IMR-90 (cell line): ENCODE data around the gene PRAMEF17.
"Not testable (repeated sequence)": the region's sequence is repeated elsewhere in the genome, so short reads cannot be mapped to it uniquely, and the experiment has no call there.

Source experiments
- BHLHE40 ChIP-seq: fragments of 150-350 bp; IDR thresholded peaks from 2 replicates; pipeline ENCODE4 v1.6.1; 2016; ENCODE audit warnings: mild to moderate bottlenecking, low read depth, low read length
- CEBPB ChIP-seq: IDR thresholded peaks from 2 replicates; pipeline ENCODE4 v1.6.1; 2012; ENCODE audit warnings: low read depth, low read length, improper control_type of control experiment
- CHD1 ChIP-seq: IDR thresholded peaks from 2 replicates; pipeline ENCODE4 v1.6.1; 2012; ENCODE audit warnings: low read depth, low read length, improper control_type of control experiment
- FOS ChIP-seq: fragments of 150-350 bp; IDR thresholded peaks from 2 replicates; pipeline ENCODE4 v1.6.1; 2016; ENCODE audit warnings: low read depth, low read length
- MAFK ChIP-seq: IDR thresholded peaks from 2 replicates; pipeline ENCODE4 v1.6.1; 2012; ENCODE audit warnings: low read depth, low read length, improper control_type of control experiment
- MAZ ChIP-seq: IDR thresholded peaks from 2 replicates; pipeline ENCODE4 v1.6.1; 2012; ENCODE audit warnings: low read depth, mild to moderate bottlenecking, low read length, improper control_type of control experiment, moderate library complexity, borderline replicate concordance
- MXI1 ChIP-seq: IDR thresholded peaks from 2 replicates; pipeline ENCODE4 v1.6.1; 2012; ENCODE audit warnings: low read depth, mild to moderate bottlenecking, low read length, moderate library complexity, borderline replicate concordance
- POLR2A ChIP-seq: IDR thresholded peaks from 2 replicates; pipeline ENCODE4 v1.6.1; 2012; ENCODE audit warnings: mild to moderate bottlenecking, low read depth, low read length
- RAD21 ChIP-seq: IDR thresholded peaks from 2 replicates; pipeline ENCODE4 v1.6.1; 2012; ENCODE audit warnings: low read length, improper control_type of control experiment
- RFX5 ChIP-seq: IDR thresholded peaks from 2 replicates; pipeline ENCODE4 v1.8.0; 2012; ENCODE audit warnings: low read depth, mild to moderate bottlenecking, low read length, moderate library complexity
- SMC3 ChIP-seq: fragments of 150-350 bp; IDR thresholded peaks from 2 replicates; pipeline ENCODE4 v1.6.1; 2016; ENCODE audit warnings: low read depth, mild to moderate bottlenecking, antibody characterized with exemption, low read length, moderate library complexity
- TF ChIP-seq, protein P1 (sequence below): conservative IDR thresholded peaks from 2 replicates; pipeline ENCODE4 v1.5.1; 2012; ENCODE audit warnings: mild to moderate bottlenecking, low read depth, low read length, improper control_type of control experiment
- TF ChIP-seq, protein P2 (sequence below): fragments of 150-350 bp; IDR thresholded peaks from 2 replicates; pipeline ENCODE4 v1.6.1; 2017; ENCODE audit warnings: mild to moderate bottlenecking, antibody characterized with exemption, low read length, low read depth
- TF ChIP-seq, protein P3 (sequence below): fragments of 150-350 bp; IDR thresholded peaks from 2 replicates; pipeline ENCODE4 v1.6.1; 2016; ENCODE audit warnings: low read depth, mild to moderate bottlenecking, low read length, moderate library complexity, borderline replicate concordance

DNA sequence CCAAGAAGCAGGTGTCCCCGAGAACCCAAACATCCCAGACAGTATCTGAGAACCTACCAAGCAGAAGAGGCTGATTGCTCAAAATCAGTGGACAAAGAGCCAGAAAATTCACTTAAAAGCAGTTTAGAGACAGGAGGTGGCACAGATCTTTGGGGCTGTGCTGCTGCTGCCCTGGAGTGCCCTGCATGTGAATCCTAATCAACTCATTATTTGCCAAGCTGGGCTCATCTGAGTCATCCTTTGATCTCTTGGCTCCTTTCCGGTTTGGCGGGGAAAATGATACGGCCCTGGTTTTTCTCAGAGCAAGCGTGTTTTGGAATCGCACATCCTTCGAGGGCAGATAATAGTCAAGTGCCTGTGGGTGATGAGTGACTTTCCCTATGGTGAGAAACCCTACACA lies 27.1 kb upstream of the PRAMEF17 start:
- TF ChIP-seq POLR2A, RAD21, FOS, MAZ, CEBPB, MAFK, BHLHE40, RFX5, MXI1, SMC3, CHD1: not testable (repeated sequence)
- TF ChIP-seq, protein P1, sequence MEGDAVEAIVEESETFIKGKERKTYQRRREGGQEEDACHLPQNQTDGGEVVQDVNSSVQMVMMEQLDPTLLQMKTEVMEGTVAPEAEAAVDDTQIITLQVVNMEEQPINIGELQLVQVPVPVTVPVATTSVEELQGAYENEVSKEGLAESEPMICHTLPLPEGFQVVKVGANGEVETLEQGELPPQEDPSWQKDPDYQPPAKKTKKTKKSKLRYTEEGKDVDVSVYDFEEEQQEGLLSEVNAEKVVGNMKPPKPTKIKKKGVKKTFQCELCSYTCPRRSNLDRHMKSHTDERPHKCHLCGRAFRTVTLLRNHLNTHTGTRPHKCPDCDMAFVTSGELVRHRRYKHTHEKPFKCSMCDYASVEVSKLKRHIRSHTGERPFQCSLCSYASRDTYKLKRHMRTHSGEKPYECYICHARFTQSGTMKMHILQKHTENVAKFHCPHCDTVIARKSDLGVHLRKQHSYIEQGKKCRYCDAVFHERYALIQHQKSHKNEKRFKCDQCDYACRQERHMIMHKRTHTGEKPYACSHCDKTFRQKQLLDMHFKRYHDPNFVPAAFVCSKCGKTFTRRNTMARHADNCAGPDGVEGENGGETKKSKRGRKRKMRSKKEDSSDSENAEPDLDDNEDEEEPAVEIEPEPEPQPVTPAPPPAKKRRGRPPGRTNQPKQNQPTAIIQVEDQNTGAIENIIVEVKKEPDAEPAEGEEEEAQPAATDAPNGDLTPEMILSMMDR = not testable (repeated sequence)
- TF ChIP-seq, protein P2, sequence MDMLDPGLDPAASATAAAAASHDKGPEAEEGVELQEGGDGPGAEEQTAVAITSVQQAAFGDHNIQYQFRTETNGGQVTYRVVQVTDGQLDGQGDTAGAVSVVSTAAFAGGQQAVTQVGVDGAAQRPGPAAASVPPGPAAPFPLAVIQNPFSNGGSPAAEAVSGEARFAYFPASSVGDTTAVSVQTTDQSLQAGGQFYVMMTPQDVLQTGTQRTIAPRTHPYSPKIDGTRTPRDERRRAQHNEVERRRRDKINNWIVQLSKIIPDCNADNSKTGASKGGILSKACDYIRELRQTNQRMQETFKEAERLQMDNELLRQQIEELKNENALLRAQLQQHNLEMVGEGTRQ = not testable (repeated sequence)
- TF ChIP-seq, protein P3, sequence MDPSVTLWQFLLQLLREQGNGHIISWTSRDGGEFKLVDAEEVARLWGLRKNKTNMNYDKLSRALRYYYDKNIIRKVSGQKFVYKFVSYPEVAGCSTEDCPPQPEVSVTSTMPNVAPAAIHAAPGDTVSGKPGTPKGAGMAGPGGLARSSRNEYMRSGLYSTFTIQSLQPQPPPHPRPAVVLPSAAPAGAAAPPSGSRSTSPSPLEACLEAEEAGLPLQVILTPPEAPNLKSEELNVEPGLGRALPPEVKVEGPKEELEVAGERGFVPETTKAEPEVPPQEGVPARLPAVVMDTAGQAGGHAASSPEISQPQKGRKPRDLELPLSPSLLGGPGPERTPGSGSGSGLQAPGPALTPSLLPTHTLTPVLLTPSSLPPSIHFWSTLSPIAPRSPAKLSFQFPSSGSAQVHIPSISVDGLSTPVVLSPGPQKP = not testable (repeated sequence)
